HEK293T (cell line): ENCODE results near the gene TMEM243.

Experiments
- CTCF ChIA-PET: fragments of 350-600 bp; formaldehyde crosslinking; extraction: SDS; loops from one replicate; lab custom pipeline; 2021; ENCODE audit warnings: antibody characterized with exemption, inconsistent platforms; lab: Yijun Ruan, JAX
- POLR2A ChIA-PET: fragments of 350-600 bp; formaldehyde crosslinking; extraction: SDS; loops from one replicate; lab custom pipeline; 2020; ENCODE audit warnings: antibody characterized with exemption, inconsistent platforms; lab: Yijun Ruan, JAX
- DNase-seq: peaks from one replicate; pipeline ENCODE4 v3.0.0; 2012; ENCODE audit warnings: mixed read lengths; ENCODE audit errors: extremely low spot score
- ARNT ChIP-seq: fragments of 450-650 bp; IDR thresholded peaks from 2 replicates; pipeline ENCODE4 v1.6.1; 2017; ENCODE audit warnings: mild to moderate bottlenecking
- BHLHE40 ChIP-seq: fragments of 450-650 bp; IDR thresholded peaks from 2 replicates; pipeline ENCODE4 v1.6.1; 2016; ENCODE audit warnings: mild to moderate bottlenecking, moderate library complexity, borderline replicate concordance
- CTBP1 ChIP-seq: fragments of 450-650 bp; IDR thresholded peaks from 2 replicates; pipeline ENCODE4 v1.6.1; 2016; ENCODE audit warnings: borderline replicate concordance
- ELF4 ChIP-seq: fragments of 450-650 bp; IDR thresholded peaks from 2 replicates; pipeline ENCODE4 v1.6.1; 2017; ENCODE audit warnings: antibody characterized with exemption
- FOXA1 ChIP-seq: fragments of 450-650 bp; IDR thresholded peaks from 2 replicates; pipeline ENCODE4 v1.6.1; 2016; ENCODE audit warnings: mild to moderate bottlenecking
- FOXK2 ChIP-seq: fragments of 450-650 bp; IDR thresholded peaks from 2 replicates; pipeline ENCODE4 v1.6.1; 2016; ENCODE audit warnings: mild to moderate bottlenecking
- FOXM1 ChIP-seq: fragments of 450-650 bp; IDR thresholded peaks from 2 replicates; pipeline ENCODE4 v1.6.1; 2017; ENCODE audit warnings: mild to moderate bottlenecking, borderline replicate concordance
- HDGF ChIP-seq: fragments of 450-650 bp; IDR thresholded peaks from 2 replicates; pipeline ENCODE4 v1.6.1; 2017; ENCODE audit warnings: antibody characterized with exemption, borderline replicate concordance
- L3MBTL2 ChIP-seq: fragments of 450-650 bp; conservative IDR thresholded peaks from 2 replicates; pipeline ENCODE4 v1.6.1; 2016; ENCODE audit warnings: mild to moderate bottlenecking
- LEF1 ChIP-seq: fragments of 450-650 bp; IDR thresholded peaks from 2 replicates; pipeline ENCODE4 v1.6.1; 2017; ENCODE audit warnings: mild to moderate bottlenecking, borderline replicate concordance
- NFRKB ChIP-seq: fragments of 450-650 bp; IDR thresholded peaks from 2 replicates; pipeline ENCODE4 v1.6.1; 2016; ENCODE audit warnings: mild to moderate bottlenecking, moderate library complexity
- SP1 ChIP-seq: fragments of 450-650 bp; IDR thresholded peaks from 2 replicates; pipeline ENCODE4 v1.6.1; 2017
- SUZ12 ChIP-seq: fragments of 450-650 bp; IDR thresholded peaks from 2 replicates; pipeline ENCODE4 v1.6.1; 2016; ENCODE audit warnings: mild to moderate bottlenecking
- TARDBP ChIP-seq: fragments of 450-650 bp; IDR thresholded peaks from 2 replicates; pipeline ENCODE4 v1.6.1; 2016
- ZNF384 ChIP-seq: fragments of 450-650 bp; IDR thresholded peaks from 2 replicates; pipeline ENCODE4 v1.6.1; 2016
- TF ChIP-seq, protein P1 (sequence below): fragments of 450-650 bp; IDR thresholded peaks from 2 replicates; pipeline ENCODE4 v1.6.1; 2016

TMEM243 gene

GRCh38 chr7:87218796-87219544 is 562 bp downstream of the TMEM243 start:
- CTCF ChIA-PET, result interaction anchor here (1.1 kb wide), 2 partner anchors 17 to 66 kb away, joined by 3 read pairs; partner anchors contain the start of gene DMTF1
- TF ChIP-seq, protein P1, sequence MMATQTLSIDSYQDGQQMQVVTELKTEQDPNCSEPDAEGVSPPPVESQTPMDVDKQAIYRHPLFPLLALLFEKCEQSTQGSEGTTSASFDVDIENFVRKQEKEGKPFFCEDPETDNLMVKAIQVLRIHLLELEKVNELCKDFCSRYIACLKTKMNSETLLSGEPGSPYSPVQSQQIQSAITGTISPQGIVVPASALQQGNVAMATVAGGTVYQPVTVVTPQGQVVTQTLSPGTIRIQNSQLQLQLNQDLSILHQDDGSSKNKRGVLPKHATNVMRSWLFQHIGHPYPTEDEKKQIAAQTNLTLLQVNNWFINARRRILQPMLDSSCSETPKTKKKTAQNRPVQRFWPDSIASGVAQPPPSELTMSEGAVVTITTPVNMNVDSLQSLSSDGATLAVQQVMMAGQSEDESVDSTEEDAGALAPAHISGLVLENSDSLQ, result no peak
- TF ChIP-seq ZNF384, result no peak
- TF ChIP-seq ARNT, result no peak
- TF ChIP-seq ELF4, result no peak
- no peak for TF ChIP-seq HDGF
- TF ChIP-seq L3MBTL2, result no peak
- no peak for TF ChIP-seq LEF1
- TF ChIP-seq TARDBP, result no peak
- no peak for TF ChIP-seq FOXM1
- TF ChIP-seq FOXA1, result no peak
- no peak for TF ChIP-seq SUZ12
- TF ChIP-seq FOXK2, result no peak
- TF ChIP-seq NFRKB, result no peak
- TF ChIP-seq BHLHE40, result no peak
- no peak for TF ChIP-seq SP1
- no peak for TF ChIP-seq CTBP1
- POLR2A ChIA-PET, result interaction anchor here (1.0 to 3.5 kb wide), 5 partner anchors 10 to 66 kb away, joined by 3 to 29 read pairs (median 4); partner anchors contain the start of gene DMTF1
- DNase-seq, result peak; percentile 45

- POLR2A ChIA-PET, result interaction anchor here (3.5 kb wide), 1 partner anchor 65 kb away, joined by 29 read pairs; the partner anchor contains the start of gene DMTF1
- CTCF ChIA-PET, result no interaction called here
- no peak for TF ChIP-seq L3MBTL2
- no peak for TF ChIP-seq NFRKB
- no peak for TF ChIP-seq LEF1
- TF ChIP-seq HDGF, result no peak
- TF ChIP-seq CTBP1, result no peak
- TF ChIP-seq SUZ12, result no peak
- TF ChIP-seq ARNT, result no peak
- TF ChIP-seq ZNF384, result no peak
- no peak for DNase-seq
These were observed 1.4 kb downstream of the TMEM243 start for GRCh38 chr7:87217983-87218653.

- CTCF ChIA-PET, result no interaction called here
- POLR2A ChIA-PET, result no interaction called here
- TF ChIP-seq ZNF384 (no peak), SUZ12 (no peak), L3MBTL2 (no peak), BHLHE40 (no peak), LEF1 (no peak), NFRKB (no peak), HDGF (no peak), SP1 (no peak), FOXK2 (no peak), CTBP1 (no peak), TARDBP (no peak), FOXA1 (no peak), FOXM1 (no peak)
- TF ChIP-seq, protein P1, result no peak
- no peak for DNase-seq
These were observed 2.6 kb downstream of the TMEM243 start for GRCh38 chr7:87216701-87217508.

DNA sequence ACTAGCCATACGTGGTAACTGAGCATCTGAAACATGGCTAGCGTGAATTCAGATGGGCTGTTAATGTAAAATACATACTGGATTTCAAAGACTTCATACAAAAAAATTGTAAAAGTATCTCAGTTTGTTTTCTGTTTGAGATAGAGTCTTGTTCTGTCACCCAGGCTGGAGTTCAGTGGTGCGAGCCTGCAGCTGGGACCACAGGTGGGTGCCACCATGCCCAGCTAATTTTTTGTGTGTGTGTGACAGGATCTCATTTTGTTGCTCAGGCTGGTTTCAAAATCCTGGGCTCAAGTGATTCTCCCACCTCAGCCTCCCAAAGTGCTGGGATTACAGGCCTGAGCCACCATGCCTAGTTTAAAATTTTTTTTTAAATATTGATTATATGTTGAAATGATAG is 4.5 kb downstream of the TMEM243 start:
- ChIA-PET POLR2A (interaction anchor here (3.2 kb wide), 1 partner anchor 63 kb away, joined by 12 read pairs; the partner anchor contains the start of gene DMTF1), CTCF (no interaction called here)

DNA sequence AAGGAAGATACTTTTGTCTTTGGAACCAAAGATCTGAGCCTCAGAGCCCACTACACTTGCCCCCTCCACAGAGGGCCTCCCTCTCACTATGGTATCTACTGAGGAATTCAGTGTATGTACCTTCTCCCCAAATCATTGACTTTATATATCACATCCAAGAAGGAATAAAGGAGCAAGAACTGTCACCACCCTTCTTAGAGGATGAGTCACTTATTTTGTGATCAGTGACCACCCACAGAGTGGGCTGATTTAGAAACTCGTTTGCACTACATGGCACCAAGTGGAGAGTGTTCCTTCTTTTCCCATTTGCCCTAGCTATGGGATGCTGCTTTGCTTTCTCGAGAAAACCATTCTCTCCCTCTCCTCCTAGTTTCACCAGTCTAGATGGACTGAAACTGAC is 5.7 kb downstream of the TMEM243 start:
- no peak for TF ChIP-seq NFRKB
- no peak for TF ChIP-seq ZNF384
- TF ChIP-seq SUZ12, result no peak
- ChIA-PET CTCF (no interaction called here), POLR2A (interaction anchor here (3.2 kb wide), 1 partner anchor 62 kb away, joined by 12 read pairs; the partner anchor contains the start of gene DMTF1)
- no peak for DNase-seq

More for the DNA sequence above, 4.5 kb downstream of the TMEM243 start:
- DNase-seq, result no peak
- TF ChIP-seq BHLHE40, result no peak

- DNase-seq, result no peak
- CTCF ChIA-PET, result no interaction called here
- POLR2A ChIA-PET, result interaction anchor here (3.2 kb wide), 1 partner anchor 61 kb away, joined by 12 read pairs; the partner anchor contains the start of gene DMTF1
- TF ChIP-seq FOXA1 (no peak), SP1 (no peak), FOXK2 (no peak), LEF1 (no peak), TARDBP (no peak), HDGF (no peak), BHLHE40 (no peak)
- TF ChIP-seq, protein P1, result no peak
These were observed 6.3 kb downstream of the TMEM243 start for GRCh38 chr7:87213252-87213651.
